WERI-Rb-1 (cell line): ENCODE data around the gene RMI2.

Experiments used
- DNase-seq: peaks from one replicate; pipeline ENCODE4 v3.0.0-alpha.2; 2020
- H3K27ac ChIP-seq: fragments of 250-450 bp; sonication (Bioruptor Pico); 2 replicates; pipeline ENCODE4 v1.5.1; 2020; ENCODE audit warnings: mild to moderate bottlenecking, moderate library complexity
- H3K27me3 ChIP-seq: fragments of 250-450 bp; sonication (Bioruptor Pico); 2 replicates; pipeline ENCODE4 v1.5.1; 2021; ENCODE audit warnings: mild to moderate bottlenecking, low read depth, moderate library complexity; ENCODE audit not compliant: insufficient read depth, severe bottlenecking
- H3K36me3 ChIP-seq: fragments of 250-450 bp; sonication (Bioruptor Pico); 2 replicates; pipeline ENCODE4 v1.5.1; 2020; ENCODE audit warnings: mild to moderate bottlenecking, moderate library complexity
- H3K4me3 ChIP-seq: 2 replicates; pipeline ENCODE4 v1.5.1; 2011; ENCODE audit warnings: low read depth, mild to moderate bottlenecking, control low read depth, low read length
- H3K9me3 ChIP-seq: fragments of 250-450 bp; sonication (Bioruptor Pico); 2 replicates; pipeline ENCODE4 v1.5.1; 2021; ENCODE audit warnings: mild to moderate bottlenecking, moderate library complexity; ENCODE audit not compliant: severe bottlenecking
- TF ChIP-seq, protein P1 (sequence below): IDR thresholded peaks from 2 replicates; pipeline ENCODE4 v1.5.1; 2011; ENCODE audit warnings: low read depth, mild to moderate bottlenecking, control low read depth, inconsistent platforms, low read length

Gene RMI2

DNA sequence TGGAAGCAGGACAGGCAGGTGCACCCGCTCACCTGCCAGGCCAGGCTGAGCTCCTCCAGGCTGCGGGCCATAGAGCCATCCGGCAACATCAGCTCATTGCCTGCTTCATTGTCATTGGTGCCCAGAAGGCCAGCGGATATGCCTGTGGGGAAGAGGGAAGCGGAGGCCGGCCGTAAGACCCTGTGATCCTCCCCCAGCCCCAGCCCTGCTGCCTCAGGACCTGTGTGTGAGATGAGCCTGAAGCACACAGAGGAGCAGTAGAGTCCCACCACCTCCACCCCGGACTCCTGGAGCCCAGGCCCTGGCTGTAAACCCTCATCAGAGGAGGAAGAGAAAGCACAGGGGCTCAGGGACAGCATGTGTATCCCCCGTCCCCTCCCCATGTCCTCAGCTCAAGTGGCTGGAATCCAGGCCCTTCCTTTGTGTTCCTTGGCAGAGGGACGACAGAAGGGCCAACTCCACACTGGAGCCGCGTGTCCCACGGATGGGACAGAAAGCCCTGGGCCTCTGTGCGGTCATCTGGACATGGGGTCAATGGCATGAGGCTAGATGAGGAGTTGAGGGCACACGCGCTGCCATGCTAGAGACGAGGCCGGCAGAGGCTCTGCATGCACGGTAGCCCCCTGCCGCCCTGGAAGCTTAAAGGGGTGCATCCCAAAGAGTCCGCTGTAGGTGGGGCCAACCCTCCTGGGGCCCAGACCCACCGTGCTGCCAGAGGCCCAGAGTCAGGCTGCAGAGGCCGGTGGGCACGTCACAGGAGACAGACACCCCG lies 39.1 kb downstream of the RMI2 start:
- no peak for DNase-seq
- Histone ChIP-seq H3K9me3 (no peaks in the 10 kb centered on the region), H3K27me3 (no peaks in the 10 kb centered on the region), H3K4me3 (no peak overlapping the region), H3K36me3 (no peaks in the 10 kb centered on the region), H3K27ac (no peak overlapping the region)
- TF ChIP-seq, protein P1, sequence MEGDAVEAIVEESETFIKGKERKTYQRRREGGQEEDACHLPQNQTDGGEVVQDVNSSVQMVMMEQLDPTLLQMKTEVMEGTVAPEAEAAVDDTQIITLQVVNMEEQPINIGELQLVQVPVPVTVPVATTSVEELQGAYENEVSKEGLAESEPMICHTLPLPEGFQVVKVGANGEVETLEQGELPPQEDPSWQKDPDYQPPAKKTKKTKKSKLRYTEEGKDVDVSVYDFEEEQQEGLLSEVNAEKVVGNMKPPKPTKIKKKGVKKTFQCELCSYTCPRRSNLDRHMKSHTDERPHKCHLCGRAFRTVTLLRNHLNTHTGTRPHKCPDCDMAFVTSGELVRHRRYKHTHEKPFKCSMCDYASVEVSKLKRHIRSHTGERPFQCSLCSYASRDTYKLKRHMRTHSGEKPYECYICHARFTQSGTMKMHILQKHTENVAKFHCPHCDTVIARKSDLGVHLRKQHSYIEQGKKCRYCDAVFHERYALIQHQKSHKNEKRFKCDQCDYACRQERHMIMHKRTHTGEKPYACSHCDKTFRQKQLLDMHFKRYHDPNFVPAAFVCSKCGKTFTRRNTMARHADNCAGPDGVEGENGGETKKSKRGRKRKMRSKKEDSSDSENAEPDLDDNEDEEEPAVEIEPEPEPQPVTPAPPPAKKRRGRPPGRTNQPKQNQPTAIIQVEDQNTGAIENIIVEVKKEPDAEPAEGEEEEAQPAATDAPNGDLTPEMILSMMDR = no peak

DNA sequence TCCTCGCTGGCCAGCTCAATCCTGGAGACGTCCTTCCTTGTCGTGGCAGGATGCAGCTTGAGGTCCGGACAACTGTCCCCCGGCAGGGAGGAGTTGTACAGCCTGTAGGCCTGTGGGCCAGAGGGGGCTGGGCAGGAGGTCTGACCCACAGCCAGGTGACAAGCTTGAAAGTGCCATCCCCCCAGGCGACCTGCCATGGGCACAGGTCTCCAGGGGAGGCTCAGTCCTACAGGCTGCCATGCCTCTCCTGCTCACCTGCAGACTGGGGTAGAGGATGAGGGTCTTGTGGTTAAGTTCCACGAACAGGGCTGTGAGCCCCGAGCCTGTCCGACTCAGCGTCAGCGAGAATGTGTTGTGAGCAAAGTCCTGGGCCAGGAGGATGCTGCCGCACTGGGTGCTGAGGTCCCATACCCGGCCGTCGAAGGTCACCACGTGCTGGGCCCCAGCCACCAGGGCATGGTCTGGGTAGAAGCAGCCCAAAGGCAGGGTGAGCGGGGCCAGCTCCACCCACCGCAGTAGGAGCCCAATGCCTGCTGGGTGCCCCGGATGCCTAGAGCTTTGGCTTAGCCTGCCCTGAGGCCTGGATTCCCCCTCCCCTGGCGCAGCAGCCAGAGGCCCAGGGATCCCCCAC lies 39.8 kb downstream of the RMI2 start:
- Histone ChIP-seq H3K4me3 (no peak overlapping the region), H3K27ac (no peak overlapping the region), H3K27me3 (no peaks in the 10 kb centered on the region), H3K36me3 (no peaks in the 10 kb centered on the region), H3K9me3 (no peaks in the 10 kb centered on the region)
- no peak for DNase-seq
- TF ChIP-seq, protein P1 = no peak

DNA sequence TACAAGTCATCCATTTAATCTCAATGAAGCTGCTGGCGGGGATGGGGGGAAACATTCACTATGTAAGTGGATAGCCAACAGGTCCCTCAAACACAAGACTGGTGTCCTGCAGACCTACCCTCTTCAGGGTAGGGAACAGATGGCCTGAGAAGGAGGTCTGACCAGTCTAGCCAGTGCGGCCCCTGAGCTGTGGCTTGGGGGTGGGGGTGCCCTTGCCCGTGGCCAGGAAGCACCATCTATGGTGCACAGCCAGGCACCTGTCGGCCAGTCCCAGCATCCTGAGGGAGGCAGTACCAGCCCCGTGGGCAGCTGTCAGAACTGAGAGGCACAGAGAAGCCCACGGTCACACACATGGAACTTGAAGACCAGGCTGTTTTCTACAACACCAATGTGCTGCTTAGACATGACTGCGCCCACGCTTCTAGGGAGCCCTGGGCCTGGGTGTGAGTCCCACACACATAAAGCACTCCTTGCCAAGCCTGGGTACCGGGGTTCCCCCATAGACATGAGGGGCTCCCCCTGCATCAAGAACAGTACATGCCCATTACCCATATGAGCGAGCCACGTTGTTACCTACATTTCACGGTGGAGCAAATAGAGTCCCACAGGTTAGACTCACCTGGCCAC lies 40.9 kb downstream of the RMI2 start:
- Histone ChIP-seq H3K27me3 (no peaks in the 10 kb centered on the region), H3K9me3 (no peaks in the 10 kb centered on the region), H3K4me3 (no peak overlapping the region), H3K36me3 (no peaks in the 10 kb centered on the region), H3K27ac (no peak overlapping the region)
- TF ChIP-seq, protein P1 = no peak
- DNase-seq = no peak

DNA sequence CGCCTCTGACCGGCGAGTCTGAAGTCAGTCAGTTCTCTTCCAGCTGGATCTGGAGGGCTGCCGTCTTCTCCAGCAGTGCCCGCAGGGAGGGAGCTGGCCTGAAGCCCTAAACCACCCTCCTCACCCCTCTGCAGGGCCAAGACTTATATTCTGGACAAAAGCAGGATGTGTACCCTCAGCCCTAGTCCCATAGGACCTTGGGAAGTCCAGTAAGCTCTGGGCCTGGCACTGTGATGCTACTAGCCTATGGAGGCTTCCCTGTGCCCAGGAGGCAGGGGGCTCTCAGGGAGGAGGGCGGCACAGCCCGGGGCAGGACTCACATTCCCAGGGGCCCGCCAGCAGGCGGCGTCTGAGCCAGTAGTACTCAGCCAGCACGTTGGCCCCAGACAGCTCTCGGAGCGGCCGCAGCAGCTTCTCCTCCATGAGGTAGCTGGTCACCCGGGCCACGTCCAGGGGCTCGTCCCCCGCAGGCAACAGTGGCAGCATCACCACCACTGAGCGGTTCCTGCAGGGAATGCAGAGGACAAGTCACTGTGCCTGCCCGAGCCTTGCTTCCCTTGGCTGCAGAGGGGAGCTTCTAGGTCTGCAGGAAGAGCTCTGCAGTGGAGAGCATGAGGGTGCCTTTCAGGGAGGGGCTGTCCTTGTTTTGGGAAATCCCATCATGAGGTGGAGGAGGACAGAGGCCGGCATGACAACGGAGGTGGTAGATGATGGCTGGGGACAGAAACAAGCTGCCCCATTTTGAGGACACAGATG lies 41.7 kb downstream of the RMI2 start:
- DNase-seq = peak; percentile 58
- H3K4me3 ChIP-seq = no peak overlapping the region
- no peaks in the 10 kb centered on the region for H3K27me3 ChIP-seq
- no peaks in the 10 kb centered on the region for H3K9me3 ChIP-seq
- H3K36me3 ChIP-seq = no peaks in the 10 kb centered on the region
- TF ChIP-seq, protein P1 = peak; percentile 70
- H3K27ac ChIP-seq = no peak overlapping the region

DNA sequence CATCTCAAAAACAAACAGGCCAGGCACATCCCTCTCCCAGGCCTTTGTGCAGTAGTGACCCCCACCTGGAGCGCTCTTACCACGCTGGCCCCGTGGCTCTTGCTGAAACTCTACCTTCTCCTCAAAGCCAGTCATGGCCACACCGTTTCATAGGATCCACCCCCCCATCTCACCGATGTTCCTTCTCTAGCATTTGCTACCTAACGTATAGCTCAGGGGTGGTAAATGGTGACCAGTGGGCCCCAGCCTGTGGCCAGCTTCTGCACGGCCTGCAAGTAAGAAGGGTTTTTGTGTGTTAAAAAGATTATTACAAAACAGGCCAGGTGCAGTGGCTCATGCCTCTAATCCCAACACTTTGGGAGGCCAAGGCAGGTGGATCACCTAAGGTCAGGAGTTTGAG lies 43.8 kb downstream of the RMI2 start:
- TF ChIP-seq, protein P1 = no peak
- H3K27ac ChIP-seq = peak overlapping the region; percentile 74
- no peaks in the 10 kb centered on the region for H3K27me3 ChIP-seq
- no peaks in the 10 kb centered on the region for H3K36me3 ChIP-seq
- no peaks in the 10 kb centered on the region for H3K9me3 ChIP-seq
- H3K4me3 ChIP-seq = no peak overlapping the region
- DNase-seq = peak; percentile 25
